GM21515 (cell line): ENCODE measurements around the gene STAG1.
"Not testable (repeated sequence)": the region's sequence is repeated elsewhere in the genome, so short reads cannot be mapped to it uniquely, and the experiment has no call there.

ENCODE experiments used
- ATAC-seq: cut with Tn5 transposase; IDR thresholded peaks from one replicate; pipeline ENCODE4 v1.9.1; 2021; ENCODE audit not compliant: unreplicated experiment

The STAG1 gene

DNA sequence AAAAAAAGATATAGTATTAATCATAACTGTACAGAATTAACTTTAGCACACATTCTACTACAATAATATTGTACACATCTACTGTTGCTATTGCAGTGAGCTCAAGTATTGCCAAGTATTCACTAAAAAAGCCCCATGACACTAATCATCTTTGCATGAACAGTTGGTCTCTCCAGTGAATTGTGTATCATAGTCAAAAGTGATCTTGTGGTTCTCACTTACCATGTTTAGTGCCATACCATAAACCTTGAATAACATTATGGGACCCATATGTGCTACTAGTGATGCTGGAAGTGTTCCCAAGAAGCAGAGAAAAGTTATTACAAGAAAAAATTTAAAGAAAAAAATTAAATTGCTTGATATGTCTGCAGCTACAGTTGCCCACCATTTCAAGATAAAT lies 324.9 kb downstream of the STAG1 start:
- ATAC-seq: no peak

DNA sequence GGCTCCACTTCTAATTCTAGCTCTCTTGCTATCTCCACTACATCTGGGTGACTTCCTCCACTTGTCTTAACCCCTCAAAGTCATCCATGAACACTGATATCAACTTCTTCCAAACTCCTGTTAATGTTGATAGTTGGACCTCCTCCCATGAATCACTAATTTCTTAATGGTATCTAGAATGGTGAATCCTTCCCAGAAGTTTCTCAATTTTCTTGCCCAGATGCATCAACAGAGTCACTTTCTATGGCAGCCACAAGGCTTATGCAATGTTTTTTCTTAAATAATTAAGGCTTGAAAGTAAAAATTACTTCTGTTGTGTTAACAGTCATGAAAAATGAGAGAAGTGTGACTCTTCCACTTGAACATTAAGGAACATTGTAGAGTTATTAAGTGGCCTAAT lies 337.7 kb downstream of the STAG1 start:
- ATAC-seq: no peak

DNA sequence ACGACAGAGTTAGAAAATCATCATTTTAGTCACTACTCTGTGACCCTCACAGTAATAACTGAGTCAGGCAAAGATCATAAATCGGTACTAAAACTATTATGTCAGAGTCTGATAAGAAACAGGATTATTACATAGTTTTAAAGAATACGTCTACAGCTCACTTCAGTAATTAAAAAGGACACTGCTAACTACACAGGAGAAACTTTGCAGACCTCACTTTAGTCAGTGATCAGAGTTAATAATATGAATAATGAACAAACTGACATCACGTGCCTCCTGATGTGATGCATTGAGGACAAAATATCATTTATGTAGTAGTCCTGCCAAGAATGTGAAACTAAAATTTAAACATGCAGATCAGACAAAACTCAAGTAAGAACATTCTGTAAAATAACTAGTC lies 339.9 kb downstream of the STAG1 start:
- ATAC-seq: no peak

DNA sequence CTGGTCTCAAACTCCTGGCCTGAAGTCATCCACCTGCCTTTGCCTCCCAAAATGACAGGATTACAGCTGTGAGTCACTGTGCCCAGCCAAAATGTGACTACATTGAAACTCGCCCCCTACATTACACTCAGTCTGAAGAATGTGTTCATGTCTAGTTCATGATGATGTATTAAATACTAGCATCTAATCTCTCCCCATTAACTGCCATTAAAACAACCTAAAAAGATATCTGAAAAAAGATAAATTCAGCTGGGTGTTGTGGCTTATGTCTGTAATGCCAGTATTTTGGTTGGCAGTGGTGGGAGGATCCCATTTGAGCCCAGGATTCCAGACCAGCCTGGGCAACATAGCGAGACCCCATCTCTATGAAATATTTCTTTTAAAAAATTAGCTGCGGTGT lies 342.6 kb downstream of the STAG1 start:
- ATAC-seq: no peak

DNA sequence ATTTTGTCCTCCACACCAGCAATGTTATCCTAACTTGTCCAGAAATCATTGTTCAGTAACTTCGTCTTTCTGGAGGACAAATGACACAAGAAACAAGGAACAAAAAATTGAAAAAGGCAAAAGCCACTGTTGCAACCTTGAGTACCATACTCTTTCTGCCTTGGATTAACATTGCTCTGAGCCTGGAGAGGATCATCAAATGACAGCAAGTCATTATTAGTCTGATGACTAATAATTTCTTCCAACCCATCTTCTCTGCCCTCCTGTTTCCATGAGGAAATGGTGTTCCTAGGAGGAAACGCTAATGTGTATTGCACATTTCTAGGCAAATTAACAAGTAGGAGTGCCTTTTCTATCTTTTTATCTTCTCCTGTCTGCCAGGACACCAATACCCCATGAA lies 348.1 kb downstream of the STAG1 start:
- ATAC-seq: no peak

- ATAC-seq: no peak
Observed at GRCh38 chr3:136396916-136397315, 355.3 kb downstream of the STAG1 start.

DNA sequence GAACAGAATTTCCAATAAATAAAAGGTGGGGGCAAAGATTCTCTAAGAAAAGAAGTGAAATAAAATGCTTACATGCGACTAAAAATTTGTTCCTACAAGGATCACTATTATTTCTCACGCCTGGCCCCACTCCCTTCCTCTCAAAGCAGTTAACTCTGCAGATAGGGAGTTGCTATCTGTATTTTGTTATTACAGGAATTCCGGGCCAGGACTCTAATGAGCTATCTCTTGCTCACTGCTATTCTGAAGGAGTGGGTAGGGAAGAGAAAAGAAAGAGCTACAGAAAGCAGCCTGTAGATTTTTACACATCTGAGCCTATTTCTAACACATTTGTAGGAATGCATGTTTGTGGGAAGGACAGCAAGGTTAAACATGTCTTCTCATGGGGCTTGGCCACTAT lies 361.6 kb downstream of the STAG1 start:
- no peak for ATAC-seq

- no peak for ATAC-seq
Observed at GRCh38 chr3:136387031-136387430, 365.1 kb downstream of the STAG1 start.

GRCh38 chr3:136385457-136385856 lies 366.7 kb downstream of the STAG1 start:
- peak; percentile 76 for ATAC-seq

DNA sequence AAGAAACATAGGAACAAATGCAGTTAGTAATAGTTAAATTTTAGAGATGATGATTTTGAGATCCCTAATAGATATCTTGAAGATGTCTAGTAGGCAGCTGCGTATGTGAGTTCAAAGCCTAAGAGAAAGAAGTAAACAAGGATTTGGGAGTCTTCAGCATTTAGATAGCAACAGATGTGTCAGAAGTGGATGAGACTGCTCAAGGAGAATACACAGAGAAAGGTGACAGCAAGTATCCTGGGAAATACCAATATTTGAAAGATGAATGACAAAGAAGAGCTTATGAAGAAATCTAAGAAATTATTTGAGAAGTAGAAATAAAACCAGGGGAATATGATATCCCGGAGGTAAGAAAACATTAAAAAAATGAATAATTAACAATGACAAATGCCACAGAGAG lies 371.1 kb downstream of the STAG1 start:
- ATAC-seq: no peak

GRCh38 chr3:136380530-136380929 lies 371.6 kb downstream of the STAG1 start:
- ATAC-seq: no peak

DNA sequence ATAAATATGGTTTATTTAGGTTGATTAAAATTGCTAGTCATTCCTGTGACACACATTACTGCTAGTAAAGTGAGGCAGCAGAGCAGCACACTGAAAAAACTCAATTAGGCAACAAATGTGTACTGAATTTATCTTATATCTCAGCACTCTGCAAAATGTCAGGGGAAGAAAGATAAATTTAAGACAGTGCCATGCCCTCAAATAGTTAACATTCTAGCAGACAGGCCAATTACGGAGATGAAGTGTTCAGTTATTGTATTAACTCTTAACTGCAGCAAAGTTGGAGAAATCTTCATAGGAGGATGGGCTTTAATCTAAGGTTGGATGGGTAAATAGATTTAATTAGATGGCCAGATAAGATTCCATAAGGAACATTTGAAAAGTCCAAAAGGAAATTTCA lies 374.2 kb downstream of the STAG1 start:
- no peak for ATAC-seq

DNA sequence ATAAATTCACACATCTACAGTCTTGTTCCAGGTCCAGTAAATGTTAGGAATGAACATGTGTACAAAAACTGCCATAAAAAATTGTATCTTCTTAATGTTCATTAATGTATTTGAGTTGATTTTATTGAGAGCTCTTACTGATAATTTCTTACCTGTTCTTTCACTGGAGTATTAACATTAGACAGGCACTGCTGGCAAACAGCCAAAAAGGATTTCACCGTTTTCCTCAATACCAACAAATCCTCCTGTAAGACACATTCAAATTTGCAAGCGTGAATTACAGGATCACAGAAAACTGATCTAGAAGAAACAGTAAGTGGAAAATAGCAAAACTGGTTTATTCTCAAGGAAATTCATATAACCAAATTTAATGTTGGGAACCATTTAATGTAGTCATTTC lies 374.7 kb downstream of the STAG1 start:
- ATAC-seq: no peak

- ATAC-seq: not testable (repeated sequence)
Observed at GRCh38 chr3:136375800-136376199, 376.4 kb downstream of the STAG1 start.

DNA sequence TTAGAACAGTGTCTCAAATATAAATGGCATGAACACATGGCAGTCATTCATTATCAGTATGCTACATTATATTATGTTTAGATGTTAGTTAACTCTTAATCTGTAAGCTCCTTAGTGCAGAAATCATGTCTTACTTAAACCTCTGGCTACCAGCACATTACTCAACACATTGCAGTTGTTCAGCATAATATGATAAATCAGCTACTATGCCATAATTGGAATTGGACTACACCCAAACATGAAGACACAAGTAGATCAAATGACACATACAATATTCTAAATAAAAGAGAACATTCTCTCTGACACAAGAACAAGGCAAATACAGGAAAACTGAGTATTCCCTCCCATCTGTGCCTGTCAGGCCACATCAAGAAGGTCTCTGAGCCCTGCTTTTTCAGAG lies 385.9 kb downstream of the STAG1 start:
- no peak for ATAC-seq

GRCh38 chr3:136353461-136353860 lies 398.7 kb downstream of the STAG1 start:
- ATAC-seq: no peak

DNA sequence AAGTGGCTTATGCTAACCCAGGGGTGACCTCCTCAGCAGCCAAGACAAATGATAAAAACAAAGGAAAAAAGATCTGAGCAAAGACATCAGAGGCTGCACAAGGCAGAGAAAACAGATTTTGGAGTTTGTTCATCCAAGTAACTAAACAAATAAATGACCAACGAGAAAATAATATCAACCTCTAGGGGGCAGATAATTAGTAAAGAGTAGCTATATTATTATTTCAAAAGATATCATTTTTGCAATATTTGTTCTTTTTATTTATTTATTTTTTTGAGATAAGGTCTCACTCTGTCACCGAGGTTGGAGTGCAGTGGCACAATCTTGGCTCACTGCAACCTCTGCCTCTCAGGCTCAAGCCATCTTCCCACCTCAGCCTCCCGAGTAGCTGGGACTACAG lies 400.3 kb downstream of the STAG1 start:
- no peak for ATAC-seq

GRCh38 chr3:136351351-136351750 lies 400.8 kb downstream of the STAG1 start:
- no peak for ATAC-seq

DNA sequence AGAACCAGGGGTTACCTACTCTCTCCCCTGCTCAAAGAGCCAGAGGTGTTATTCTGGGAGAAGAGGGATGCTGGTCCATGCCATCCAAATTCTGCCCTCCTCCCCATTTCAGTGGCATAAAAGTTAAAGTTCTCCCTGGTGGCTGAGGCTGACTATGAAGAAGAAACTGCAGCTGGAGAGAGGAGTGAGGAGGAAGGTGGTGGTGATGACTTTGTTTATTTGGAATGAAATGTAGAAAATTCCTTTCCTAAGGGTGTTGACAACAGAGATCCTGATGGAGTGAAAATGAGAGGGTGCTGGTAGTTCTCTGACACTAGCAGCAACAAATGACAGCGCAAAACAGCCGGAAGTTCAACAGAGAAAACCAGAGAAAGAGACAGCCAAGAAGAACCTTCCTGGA lies 401.6 kb downstream of the STAG1 start:
- no peak for ATAC-seq

DNA sequence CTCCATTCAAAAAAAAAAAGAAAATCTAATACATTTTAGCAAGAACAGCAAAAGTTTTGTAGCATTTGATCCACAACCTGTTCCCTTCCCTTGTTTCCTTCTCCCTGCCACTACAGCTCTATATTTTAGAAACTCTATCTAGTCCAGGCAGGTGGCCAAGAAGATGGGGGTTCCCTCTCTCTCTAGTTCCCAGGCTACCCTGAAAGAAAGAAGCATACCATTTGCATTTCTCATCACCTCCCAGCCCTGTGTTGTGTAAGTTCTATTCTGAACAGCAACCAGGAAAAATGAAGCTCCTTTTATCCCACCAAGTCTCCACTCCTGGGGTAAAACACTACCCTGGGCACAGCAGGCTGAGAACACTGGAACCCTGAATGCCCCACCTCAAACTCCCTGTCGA lies 402.0 kb downstream of the STAG1 start:
- no peak for ATAC-seq

GRCh38 chr3:136346486-136346885 lies 405.7 kb downstream of the STAG1 start:
- no peak for ATAC-seq

GRCh38 chr3:136343873-136344555 lies 408.2 kb downstream of the STAG1 start:
- no peak for ATAC-seq

- no peak for ATAC-seq
Observed at GRCh38 chr3:136343446-136343845, 408.7 kb downstream of the STAG1 start.
